AG10803 (cell line): ENCODE data around the gene LSM2.
A peak's percentile ranks its signal among the peaks of the same experiment; 100 is the strongest.

Experiments used
- DNase-seq: peaks from one replicate; pipeline ENCODE4 v3.0.0; 2010; ENCODE audit warnings: low read depth
- H3K4me3 ChIP-seq: 2 replicates; pipeline ENCODE4 v1.5.1; 2011; ENCODE audit warnings: mild to moderate bottlenecking, low read length, control low read depth
- TF ChIP-seq, protein P1 (sequence below): conservative IDR thresholded peaks from 2 replicates; pipeline ENCODE4 v1.5.1; 2011; ENCODE audit warnings: mild to moderate bottlenecking, low read length, control low read depth, inconsistent platforms

Gene LSM2

GRCh38 chr6:31779908-31780307, 26.9 kb downstream of the LSM2 start:
- TF ChIP-seq, protein P1, sequence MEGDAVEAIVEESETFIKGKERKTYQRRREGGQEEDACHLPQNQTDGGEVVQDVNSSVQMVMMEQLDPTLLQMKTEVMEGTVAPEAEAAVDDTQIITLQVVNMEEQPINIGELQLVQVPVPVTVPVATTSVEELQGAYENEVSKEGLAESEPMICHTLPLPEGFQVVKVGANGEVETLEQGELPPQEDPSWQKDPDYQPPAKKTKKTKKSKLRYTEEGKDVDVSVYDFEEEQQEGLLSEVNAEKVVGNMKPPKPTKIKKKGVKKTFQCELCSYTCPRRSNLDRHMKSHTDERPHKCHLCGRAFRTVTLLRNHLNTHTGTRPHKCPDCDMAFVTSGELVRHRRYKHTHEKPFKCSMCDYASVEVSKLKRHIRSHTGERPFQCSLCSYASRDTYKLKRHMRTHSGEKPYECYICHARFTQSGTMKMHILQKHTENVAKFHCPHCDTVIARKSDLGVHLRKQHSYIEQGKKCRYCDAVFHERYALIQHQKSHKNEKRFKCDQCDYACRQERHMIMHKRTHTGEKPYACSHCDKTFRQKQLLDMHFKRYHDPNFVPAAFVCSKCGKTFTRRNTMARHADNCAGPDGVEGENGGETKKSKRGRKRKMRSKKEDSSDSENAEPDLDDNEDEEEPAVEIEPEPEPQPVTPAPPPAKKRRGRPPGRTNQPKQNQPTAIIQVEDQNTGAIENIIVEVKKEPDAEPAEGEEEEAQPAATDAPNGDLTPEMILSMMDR, result no peak
- DNase-seq, result no peak

DNA sequence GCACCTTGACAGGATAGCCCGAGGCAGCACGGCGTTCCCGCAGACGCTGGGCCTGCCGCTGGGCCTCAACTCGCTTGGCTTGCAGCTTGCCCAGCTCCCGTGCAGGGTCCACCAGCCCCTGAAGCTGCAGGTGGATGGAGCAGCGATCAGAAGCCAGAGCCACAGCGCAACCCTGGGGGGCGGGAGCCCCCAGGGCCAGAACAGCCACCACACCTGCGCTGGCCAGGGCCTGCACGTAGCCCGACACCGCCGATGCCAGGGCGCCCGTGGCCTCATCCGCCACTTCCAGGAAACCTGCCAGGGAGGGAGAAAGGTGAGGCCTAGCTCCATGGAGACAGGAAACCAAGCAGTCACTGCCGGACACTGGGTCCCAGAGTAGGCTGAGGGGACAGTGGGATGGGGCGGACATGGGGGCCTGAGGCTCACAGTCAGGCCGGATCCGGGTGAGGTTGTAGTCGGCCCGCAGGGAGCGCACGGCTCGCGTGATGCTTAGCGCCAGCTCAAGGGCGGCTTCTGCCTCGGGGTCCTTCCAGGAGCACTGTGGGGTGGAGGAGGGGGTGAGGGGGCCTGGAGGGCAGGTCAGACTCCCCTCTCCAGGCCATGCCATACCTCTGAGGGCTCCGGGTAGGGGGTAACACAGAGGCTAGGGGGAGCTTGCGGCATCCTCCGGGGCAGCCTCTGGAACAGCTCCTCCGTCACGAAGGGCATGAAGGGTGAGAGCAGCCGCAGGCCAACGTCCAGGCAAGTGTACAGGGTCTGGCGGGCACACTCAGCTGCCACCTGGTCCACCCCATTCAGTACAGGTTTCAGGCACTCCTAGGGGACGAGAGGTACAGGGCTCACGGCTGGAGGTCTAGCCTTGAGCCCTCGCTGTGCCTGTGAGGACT, 27.5 kb downstream of the LSM2 start:
- no peak for DNase-seq
- TF ChIP-seq, protein P1, result no peak
- H3K4me3 ChIP-seq, result no peak overlapping the region

More at GRCh38 chr6:31779908-31780307, 26.9 kb downstream of the LSM2 start:
- no peak overlapping the region for H3K4me3 ChIP-seq

- TF ChIP-seq, protein P1, result no peak
- no peak for DNase-seq
- no peak overlapping the region for H3K4me3 ChIP-seq
Measured at GRCh38 chr6:31778193-31778592, 28.6 kb downstream of the LSM2 start.

GRCh38 chr6:31777667-31778050, 29.1 kb downstream of the LSM2 start:
- no peak overlapping the region for H3K4me3 ChIP-seq
- TF ChIP-seq, protein P1, result no peak
- no peak for DNase-seq

DNA sequence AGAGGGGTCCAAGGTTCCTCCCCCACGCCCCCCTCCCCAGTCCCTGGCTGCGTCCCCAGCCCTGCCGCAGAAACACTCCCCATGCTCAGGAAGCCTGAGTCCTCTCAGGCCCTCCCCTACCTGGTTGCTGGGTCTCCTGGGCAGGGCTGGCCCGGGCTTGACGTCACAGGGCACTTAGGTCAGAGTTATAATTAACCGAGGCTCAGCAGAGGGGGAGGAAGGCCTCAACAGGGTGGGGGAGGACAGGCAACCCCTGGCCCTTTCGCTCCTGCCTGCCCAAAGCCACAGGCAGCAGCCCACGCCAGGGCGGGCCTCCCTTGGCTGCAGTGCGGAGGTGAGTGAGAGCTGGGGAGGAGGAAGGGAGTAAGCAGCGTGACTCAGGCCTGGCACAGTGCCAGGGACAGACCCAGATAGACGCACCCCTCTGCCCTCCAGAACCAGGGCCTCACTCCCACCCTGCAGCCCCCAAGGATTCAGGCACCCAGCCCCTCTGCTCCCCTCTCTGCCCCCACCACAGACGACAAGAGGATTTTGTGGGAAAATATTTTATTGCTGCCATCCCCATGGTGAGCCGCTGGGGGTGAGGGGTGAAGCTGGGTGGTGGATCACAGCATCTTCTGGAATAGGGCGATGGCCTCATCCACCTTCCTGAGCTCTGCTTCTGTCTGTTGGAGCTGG, 29.6 kb downstream of the LSM2 start, which contains the start of gene VWA7:
Gene VWA7 (minus strand): TSS at position 340 of the 678 bp plus-strand sequence. CDS start 549 bp downstream, outside the sequence.
- DNase-seq, result peak; percentile 56
- TF ChIP-seq, protein P1, result no peak
- no peak within 1 kb of the TSS for H3K4me3 ChIP-seq

DNA sequence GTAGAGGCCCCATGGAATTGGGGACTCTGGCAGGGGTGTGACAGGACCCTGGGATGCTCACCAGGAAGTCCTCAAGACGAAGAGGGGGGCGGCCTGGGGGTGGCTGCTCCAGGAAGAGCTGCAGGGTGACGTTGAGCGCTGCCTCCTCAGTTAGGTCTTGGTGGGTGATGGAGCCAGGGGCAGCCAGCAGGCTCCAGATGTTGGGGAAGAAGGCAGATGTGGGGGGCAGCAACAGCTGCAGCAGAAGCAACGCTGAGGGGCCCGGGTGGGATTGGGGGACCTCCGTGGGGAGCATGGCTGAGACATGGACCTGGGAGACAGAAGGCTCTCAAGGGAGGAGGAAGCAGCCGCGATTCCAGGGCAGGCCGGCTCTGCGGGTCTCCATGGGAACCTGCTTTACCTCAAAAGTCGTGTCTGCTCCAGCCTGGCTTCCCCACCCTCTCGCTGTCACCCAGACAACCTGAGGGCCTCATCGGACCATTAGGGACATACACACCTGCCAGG, 30.2 kb downstream of the LSM2 start:
- TF ChIP-seq, protein P1, result no peak
- no peak overlapping the region for H3K4me3 ChIP-seq
- DNase-seq, result no peak
